Measurements from ENCODE around the gene CES5A. TPM values are rescaled to one million over a fixed set of nuclear protein-coding genes. Genes with fewer than 3 reads are reported as not detected.
A peak's percentile ranks its signal among the peaks of the same experiment; 100 is the strongest.

Gene CES5A
- total and polyA plus RNA-seq, 2 of the 8 experiments (the other 6 are each of a cell fraction or from before 2014, with no cell fraction given), result not detected

- H3K4ac ChIP-seq (replicated peaks; ENCODE audit: insufficient read length, low read depth, low read length), result no peak overlapping the region
- CTCF ChIA-PET (ENCODE audit: partially characterized antibody), result interaction anchor here (0.6 to 0.7 kb wide), 2 partner anchors 33 to 344 kb away, joined by 3 read pairs; no protein-coding TSS in a partner anchor
- H3K4me3 ChIP-seq (ENCODE audit: extremely low read depth in 1 of 4, insufficient read depth in 2 of 4, low read depth in 3 of 4, low read length in 4 of 4), result no peak overlapping the region
- H3K36me3 ChIP-seq (ENCODE audit: control insufficient read depth in 2 of 4, insufficient read depth in 4 of 4, low read length in 3 of 4), result no peaks in the 10 kb centered on the region
- H3K4me2 ChIP-seq (ENCODE audit: insufficient read depth in 1 of 2, low read depth in 2 of 2, low read length in 2 of 2), result no peak overlapping the region
- no peaks in the 10 kb centered on the region for H3K9me3 ChIP-seq (ENCODE audit: insufficient read depth in 2 of 2, low read depth in 1 of 2, low read length in 1 of 2)
- H4K5ac ChIP-seq (ENCODE audit: insufficient read length, low read depth, low read length), result no peak overlapping the region
- H2AFZ ChIP-seq (ENCODE audit: low read length), result no peak overlapping the region
- no peak overlapping the region for H2BK5ac ChIP-seq (ENCODE audit: low read depth, low read length)
- H3K56ac ChIP-seq (replicated peaks; ENCODE audit: insufficient read length, low read depth, low read length), result no peak overlapping the region
- no peak overlapping the region for H3K23ac ChIP-seq (ENCODE audit: insufficient read length)
- no peak overlapping the region for H4K91ac ChIP-seq (replicated peaks; ENCODE audit: insufficient read length, low read length)
- H2BK20ac ChIP-seq (ENCODE audit: low read length), result no peak overlapping the region
- no peak overlapping the region for H3K9ac ChIP-seq (replicated peaks in 1 of 4; ENCODE audit: extremely low read depth in 1 of 4, low read depth in 3 of 4, low read length in 3 of 4)
- no peak overlapping the region for H4K8ac ChIP-seq (ENCODE audit: extremely low read depth, insufficient read depth, low read length)
- peaks cover 0 to 7% (median under 1%) of the 10 kb centered on the region in 4 experiments; a peak in 2 of 7 replicates for H3K4me1 ChIP-seq (replicated peaks in 1 of 4; ENCODE audit: control insufficient read depth in 3 of 4, insufficient read depth in 4 of 4, low read length in 3 of 4)
- 52% methylated on average over 5 of the region's 5 CpGs; no CpG with 5 or more reads in 1 of the 2 experiments for WGBS, 2 experiments (ENCODE audit: extremely low coverage in 1 of 2, insufficient coverage in 1 of 2, insufficient read length in 1 of 2, insufficient replicate concordance in 2 of 2, low coverage in 1 of 2, low lambda C conversion rate in 2 of 2, missing lambda C conversion rate in 1 of 2)
- no peaks in the 10 kb centered on the region; a peak in 1 of 7 replicates for H3K27me3 ChIP-seq (replicated peaks in 1 of 4; ENCODE audit: control insufficient read depth in 3 of 4, extremely low read depth in 1 of 4, insufficient read depth in 3 of 4, low read length in 3 of 4)
- H3K14ac ChIP-seq (ENCODE audit: insufficient read length), result no peak overlapping the region
- H2BK12ac ChIP-seq (ENCODE audit: low read depth, low read length), result no peak overlapping the region
- no peak overlapping the region for H2BK15ac ChIP-seq (ENCODE audit: low read length)
- H2BK120ac ChIP-seq (replicated peaks; ENCODE audit: low read depth, low read length), result no peak overlapping the region
- no peak overlapping the region for H3K18ac ChIP-seq (ENCODE audit: extremely low read depth, low read length)
- no peaks in the 10 kb centered on the region for H4K20me1 ChIP-seq (replicated peaks in 1 of 2; ENCODE audit: control insufficient read depth in 1 of 2, insufficient read depth in 2 of 2, low read length in 2 of 2)
- no peak for FAIRE-seq
- no peak overlapping the region for H2AK5ac ChIP-seq (ENCODE audit: low read depth, low read length)
- H3K23me2 ChIP-seq (ENCODE audit: low read depth, low read length), result no peaks in the 10 kb centered on the region
- TF ChIP-seq GABPA (IDR thresholded peaks at IDR 0.05; ENCODE audit: borderline replicate concordance, insufficient read depth, low read length), result no peak
- TF ChIP-seq BACH1 (IDR thresholded peaks at IDR 0.05; ENCODE audit: low read length), result no peak
- no peak for TF ChIP-seq TAF1 (IDR thresholded peaks at IDR 0.05; ENCODE audit: low read depth, low read length)
- TF ChIP-seq YY1 (IDR thresholded peaks at IDR 0.05; ENCODE audit: low read depth, low read length), result no peak
- no peak for TF ChIP-seq SIX5 (IDR thresholded peaks at IDR 0.05; ENCODE audit: low read depth, low read length)
- no peak for TF ChIP-seq ATF3 (IDR thresholded peaks at IDR 0.05; ENCODE audit: insufficient read depth, low read depth, low read length)
- TF ChIP-seq POU5F1 (IDR thresholded peaks at IDR 0.05; ENCODE audit: low read depth, low read length), result no peak
- no peak for TF ChIP-seq EZH2 (IDR thresholded peaks at IDR 0.05; ENCODE audit: low read depth, low read length, severe bottlenecking)
- no peak for TF ChIP-seq SIN3A (conservative IDR thresholded peaks at IDR 0.05 in 1 of 2, IDR thresholded peaks at IDR 0.05 in 1 of 2; ENCODE audit: low read depth in 1 of 2, low read length in 2 of 2)
- no peak for TF ChIP-seq NANOG (IDR thresholded peaks at IDR 0.05; ENCODE audit: insufficient read depth, low read depth, low read length, poor library complexity, severe bottlenecking)
- no peak for TF ChIP-seq GTF2F1 (IDR thresholded peaks at IDR 0.05; ENCODE audit: borderline replicate concordance, low read depth, low read length)
- no peak overlapping the region for H3K27ac ChIP-seq (ENCODE audit: low read depth, low read length)
- POLR2A ChIA-PET (ENCODE audit: partially characterized antibody), result no interaction called here
- peak in 1 of 2 experiments; percentile 44 for DNase-seq (ENCODE audit: low read depth in 1 of 2, low spot score in 2 of 2)
- H3K79me1 ChIP-seq (ENCODE audit: low read depth, low read length), result no peaks in the 10 kb centered on the region
- H3K79me2 ChIP-seq (ENCODE audit: control insufficient read depth in 1 of 2, insufficient read depth in 2 of 2, low read length in 2 of 2), result no peaks in the 10 kb centered on the region
Measured at GRCh38 chr16:55809386-55809785, 65.8 kb downstream of the CES5A start.

Data from H1 (cell line).